HG03432 (cell line): ENCODE results near the gene SGO2.
A peak's percentile ranks its signal among the peaks of the same experiment; 100 is the strongest.

Source experiments
- ATAC-seq: cut with Tn5 transposase; IDR thresholded peaks from one replicate; pipeline ENCODE4 v1.9.1; 2021; ENCODE audit warnings: mild to moderate bottlenecking, moderate library complexity; ENCODE audit not compliant: unreplicated experiment

The SGO2 gene

DNA sequence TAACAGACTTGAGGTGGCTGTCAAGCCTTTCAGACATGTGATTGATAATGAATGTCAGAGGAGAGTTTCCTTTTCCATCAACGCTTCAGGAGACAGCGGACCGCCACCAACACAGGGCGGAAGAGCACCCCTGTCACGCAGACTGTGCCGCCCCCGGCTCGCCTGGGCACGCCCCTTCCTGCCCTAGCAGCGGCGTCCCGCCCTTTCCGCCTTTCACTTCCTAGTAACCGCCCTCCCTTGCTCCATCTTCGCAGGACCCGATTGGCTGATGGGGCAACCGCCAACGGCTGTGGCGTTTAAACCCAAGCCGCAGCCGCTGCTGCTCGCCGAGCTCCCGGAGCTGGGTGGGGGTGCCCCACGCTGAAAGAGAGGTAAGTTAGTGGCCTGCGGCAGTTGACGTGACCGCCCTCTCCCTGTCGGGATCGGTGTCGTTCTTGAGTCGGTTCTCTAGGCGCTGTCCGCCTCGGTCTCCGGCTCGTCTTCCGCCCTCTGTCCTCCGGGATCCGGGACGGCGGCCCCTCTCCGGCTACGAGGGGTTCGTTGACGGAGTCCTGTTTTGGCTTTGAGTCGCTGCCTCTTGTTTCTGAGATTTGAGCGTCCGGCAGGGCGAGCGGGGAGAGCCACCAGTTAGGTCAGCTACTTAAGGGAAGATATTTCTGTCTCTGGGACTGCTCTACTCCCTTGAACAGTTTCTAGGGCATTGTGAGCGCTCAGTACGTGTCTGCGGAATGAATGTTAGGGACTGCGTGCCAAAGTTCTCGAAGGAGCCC lies at the start of gene SGO2:
SGO2 (plus strand) TSS at position 326 of the 770 bp plus-strand sequence. CDS start 6,769 bp downstream, outside the sequence.
- peak; percentile 100 for ATAC-seq

DNA sequence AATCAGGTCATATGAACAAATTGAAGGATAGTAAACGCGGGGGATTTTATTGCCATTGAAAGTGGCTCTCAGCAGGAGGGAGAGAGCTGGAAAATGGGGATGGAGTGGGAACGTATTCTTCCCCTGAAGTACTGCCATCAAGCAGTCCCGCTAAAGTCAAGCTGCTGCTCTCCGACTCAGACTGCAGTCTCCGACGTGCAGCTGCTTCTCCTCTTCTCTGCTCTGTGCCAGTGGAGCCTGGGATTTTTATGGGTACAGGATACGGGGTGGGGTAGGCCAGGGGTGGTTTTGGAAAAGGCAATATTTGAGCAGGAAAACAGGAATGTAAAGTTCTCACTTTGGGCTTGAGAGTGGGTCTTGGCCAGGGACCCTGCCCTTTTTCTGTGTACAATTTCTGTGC lies 49.2 kb upstream of the SGO2 start:
- ATAC-seq: no peak

DNA sequence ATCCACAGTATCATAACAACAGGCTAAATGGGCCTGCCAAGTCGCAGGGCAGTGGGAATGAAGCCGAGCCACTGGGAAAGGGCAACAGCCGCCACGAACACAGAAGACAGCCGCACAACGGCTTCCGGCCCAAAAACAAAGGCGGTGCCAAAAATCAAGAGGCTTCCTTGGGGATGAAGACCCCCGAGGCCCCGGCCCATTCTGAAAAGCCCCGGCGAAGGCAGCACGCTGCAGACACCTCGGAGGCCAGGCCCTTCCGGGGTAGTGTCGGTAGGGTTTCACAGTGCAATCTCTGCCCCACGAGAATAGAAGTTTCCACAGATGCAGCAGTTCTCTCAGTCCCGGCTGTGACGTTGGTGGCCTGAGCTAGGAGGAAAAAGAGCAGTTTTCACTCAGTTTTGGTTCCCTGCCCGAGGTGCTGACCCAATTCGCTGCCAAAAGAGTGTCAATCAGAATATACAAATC lies 48.3 kb upstream of the SGO2 start:
- no peak for ATAC-seq

DNA sequence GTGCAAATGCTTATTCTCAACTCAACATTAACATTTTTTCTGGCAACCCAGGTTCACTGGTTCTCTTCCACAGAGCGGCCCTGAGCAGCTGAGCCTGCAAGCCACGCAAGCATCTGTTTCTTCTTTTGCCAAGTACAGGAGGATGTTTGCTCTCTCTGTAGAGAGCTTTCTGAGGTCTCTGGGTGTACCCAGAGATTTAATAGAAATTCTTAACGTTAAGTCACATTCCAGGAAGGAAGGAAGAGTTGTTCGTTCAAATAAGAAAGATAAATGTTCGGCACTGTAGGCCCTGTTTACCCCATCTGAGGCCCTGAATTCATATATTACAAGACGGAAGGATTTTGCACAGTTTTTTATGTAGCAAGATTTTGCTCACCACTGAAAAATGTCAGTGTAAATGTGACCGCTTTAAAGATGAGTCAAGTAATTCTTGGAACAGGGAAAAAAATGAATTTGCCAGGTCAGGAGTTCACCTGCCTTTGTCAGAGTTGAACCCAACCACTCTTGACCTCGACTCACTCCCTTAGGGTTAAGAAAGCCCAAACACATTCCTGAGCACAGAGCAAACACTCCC lies 46.2 kb upstream of the SGO2 start:
- ATAC-seq: no peak

GRCh38 chr2:200482194-200482593 lies 43.8 kb upstream of the SGO2 start:
- ATAC-seq: peak; percentile 65

DNA sequence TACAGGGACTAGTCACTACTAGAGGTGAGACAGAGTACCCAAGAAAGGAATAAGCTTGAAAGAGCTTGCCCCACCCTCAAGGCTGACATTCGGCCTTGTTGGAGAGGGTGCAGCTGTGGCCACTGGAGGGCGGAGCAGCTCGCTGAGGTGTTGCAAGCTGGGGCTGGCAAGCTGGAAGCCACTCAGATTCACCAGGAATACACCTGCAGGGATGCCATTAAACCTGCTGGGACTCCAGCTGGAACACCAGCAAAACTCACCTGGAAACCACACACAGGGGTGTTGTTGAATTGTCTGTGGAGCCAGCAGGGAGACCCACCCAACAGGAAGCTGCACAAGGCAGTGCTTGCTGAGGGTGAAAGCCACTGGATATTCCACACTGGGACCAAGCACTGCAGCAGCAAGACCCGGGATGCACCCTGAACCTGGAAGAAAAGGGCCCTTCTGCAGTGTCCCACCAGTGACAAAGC lies 42.2 kb upstream of the SGO2 start:
- ATAC-seq: peak; percentile 72

DNA sequence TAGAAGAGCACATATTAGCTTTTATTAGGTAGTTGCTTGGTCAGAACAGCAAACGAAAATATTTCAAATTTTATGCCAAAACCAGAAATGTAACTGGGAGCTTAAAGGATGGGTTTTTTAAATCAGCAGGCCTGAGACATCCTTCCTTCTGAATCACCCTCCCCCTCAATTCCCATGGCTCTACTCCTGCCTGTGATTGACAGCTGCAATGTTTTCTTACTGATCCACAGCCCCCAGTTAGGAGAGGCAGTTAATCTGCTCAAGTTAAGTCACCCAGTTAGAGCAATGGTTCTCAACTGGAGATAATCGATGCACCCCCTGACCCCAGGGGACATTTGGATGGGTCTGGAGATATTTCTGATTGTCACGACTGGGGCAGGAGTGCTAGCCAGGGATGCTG lies 41.1 kb upstream of the SGO2 start:
- no peak for ATAC-seq

GRCh38 chr2:200486529-200486928 lies 39.5 kb upstream of the SGO2 start:
- ATAC-seq: no peak

DNA sequence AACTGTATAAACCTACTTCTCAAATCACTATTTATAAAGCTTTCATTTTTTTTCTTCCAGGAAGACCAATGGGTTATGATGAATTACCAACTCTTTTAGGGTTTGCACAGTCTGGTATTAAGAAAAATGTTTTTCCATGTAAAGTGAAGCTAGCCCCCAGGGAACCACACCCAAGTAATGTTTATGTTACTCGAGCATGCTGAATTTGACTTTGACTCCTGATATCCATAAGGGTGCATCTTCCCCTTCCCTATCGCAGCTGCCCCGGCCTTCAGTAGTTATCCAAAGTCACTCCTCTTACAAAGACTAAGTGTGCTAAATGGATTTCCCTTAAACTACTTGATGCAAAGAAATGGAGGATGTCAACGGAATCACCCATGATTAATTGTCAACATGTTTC lies 37.8 kb upstream of the SGO2 start:
- ATAC-seq: no peak

GRCh38 chr2:200490001-200490400 lies 36.0 kb upstream of the SGO2 start:
- no peak for ATAC-seq

GRCh38 chr2:200492656-200493055 lies 33.4 kb upstream of the SGO2 start:
- ATAC-seq: no peak

- no peak for ATAC-seq
Measured at GRCh38 chr2:200494048-200494447, 32.0 kb upstream of the SGO2 start.

DNA sequence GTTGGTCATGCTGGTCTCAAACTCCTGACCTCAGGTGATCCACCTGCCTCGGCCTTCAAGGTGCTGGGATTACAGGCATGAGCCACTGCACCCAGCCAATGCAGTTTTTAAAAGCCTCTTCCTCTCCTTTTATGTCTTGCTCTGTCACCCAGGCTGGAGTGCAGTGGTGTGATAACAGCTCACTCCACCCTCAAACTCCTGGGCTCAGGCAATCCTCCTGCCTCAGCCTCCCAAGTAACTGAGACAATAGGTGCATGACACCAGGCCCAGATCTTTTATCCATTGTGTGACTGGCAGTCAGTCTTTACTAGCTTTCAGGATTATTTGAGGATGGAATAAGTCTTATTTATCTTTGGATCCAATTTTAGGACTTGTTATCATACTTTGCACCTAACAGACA lies 29.3 kb upstream of the SGO2 start:
- no peak for ATAC-seq

DNA sequence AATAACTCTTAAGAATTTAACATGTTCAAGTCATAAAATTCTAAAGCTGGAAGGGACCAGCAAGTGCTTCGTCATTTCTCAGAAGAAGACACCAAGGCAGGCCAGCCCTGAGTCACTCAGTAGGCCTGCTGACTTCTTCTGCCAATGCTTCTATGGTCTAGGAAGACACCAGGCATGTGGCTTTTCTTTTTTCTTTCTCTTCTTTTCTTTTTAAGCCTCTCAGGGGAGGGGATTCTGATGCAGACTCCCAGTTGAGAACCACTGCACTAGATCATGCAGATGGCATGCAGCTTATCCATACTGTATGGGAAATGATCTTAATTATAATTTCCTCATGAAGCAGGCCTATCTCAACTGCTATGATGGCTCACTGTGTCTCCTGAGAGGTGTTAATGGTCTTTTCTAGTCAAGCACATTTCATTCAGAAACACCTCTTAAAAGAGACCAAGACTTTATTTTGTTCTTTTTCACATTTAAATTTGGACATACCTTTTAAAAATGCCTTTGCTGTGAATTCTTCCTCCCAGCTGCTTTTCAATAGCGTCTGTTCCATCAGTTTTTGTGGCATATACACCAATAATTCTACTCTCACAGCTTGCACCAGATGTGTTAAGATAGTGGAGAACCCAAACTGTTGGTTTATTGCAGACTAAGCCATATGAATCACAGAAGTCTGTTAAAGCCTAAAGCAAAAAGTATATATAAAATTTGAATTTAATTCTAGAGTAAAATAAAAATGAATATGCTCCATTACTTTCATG lies 27.4 kb upstream of the SGO2 start:
- no peak for ATAC-seq

GRCh38 chr2:200502196-200502595 lies 23.8 kb upstream of the SGO2 start:
- no peak for ATAC-seq

GRCh38 chr2:200506679-200507078 lies 19.3 kb upstream of the SGO2 start:
- no peak for ATAC-seq

DNA sequence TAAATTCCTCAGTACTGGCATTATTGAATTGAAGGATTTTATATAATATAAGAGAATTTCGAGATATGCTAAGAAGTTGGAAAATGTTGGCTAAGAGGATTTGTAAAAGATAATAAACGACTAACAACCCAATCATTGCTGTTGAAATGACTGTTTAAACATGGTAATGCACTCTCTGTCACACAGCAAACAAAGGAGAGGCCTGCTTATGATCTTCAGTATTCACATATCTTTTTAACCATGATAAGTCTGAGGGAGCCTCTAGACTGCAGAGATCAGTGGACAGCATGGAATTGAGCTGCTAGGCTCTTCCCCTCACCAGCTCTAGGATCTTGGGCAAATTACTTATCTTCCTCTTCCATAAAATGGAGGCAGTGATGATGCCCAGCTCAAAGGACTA lies 18.8 kb upstream of the SGO2 start:
- ATAC-seq: no peak

GRCh38 chr2:200509235-200509611 lies 16.8 kb upstream of the SGO2 start:
- peak; percentile 10 for ATAC-seq

- ATAC-seq: peak; percentile 98
Measured at GRCh38 chr2:200509612-200510433, 16.2 kb upstream of the SGO2 start, which contains the start of gene KCTD18. Gene KCTD18 (minus strand): TSS chr2:200510068. CDS start chr2:200507016, 3,052 bp downstream.

GRCh38 chr2:200515155-200515554 lies 10.9 kb upstream of the SGO2 start:
- no peak for ATAC-seq

DNA sequence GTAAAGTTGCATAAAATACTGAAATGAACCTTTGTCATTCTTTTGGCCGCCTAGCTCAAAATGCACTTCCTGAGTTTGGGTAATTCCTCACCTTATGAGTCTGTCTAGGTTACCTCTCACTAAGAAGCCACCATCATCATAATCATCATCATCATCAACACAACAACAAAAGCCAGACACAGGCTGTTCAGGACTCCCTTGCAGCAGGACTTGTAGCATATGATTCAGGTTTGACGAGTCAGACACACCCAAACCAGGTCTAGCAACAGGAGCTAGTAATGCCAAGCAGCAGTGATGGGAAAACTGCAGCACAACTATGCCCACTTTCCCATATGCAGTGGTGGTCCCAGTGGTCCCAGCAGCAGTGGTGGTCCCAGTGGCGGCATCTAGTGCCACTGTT lies 2.8 kb upstream of the SGO2 start:
- no peak for ATAC-seq
